Fibroblast of villous mesenchyme (primary cell): ENCODE measurements around the gene ADH6. TPM values are rescaled to one million over a fixed set of nuclear protein-coding genes. Genes with fewer than 3 reads are reported as not detected.
"Not testable (repeated sequence)": the region's sequence is repeated elsewhere in the genome, so short reads cannot be mapped to it uniquely, and the experiment has no call there.

Source experiments
- DNase-seq: peaks from one replicate; pipeline ENCODE4 v3.0.0-alpha.2; 2010; ENCODE audit warnings: low read depth
- H3K4me3 ChIP-seq: 2 replicates; pipeline ENCODE4 v1.5.1; 2011; ENCODE audit warnings: low read depth, mild to moderate bottlenecking, low read length
- CTCF ChIP-seq: IDR thresholded peaks from 2 replicates; pipeline ENCODE4 v1.5.1; 2012; ENCODE audit warnings: low read depth, mild to moderate bottlenecking, low read length; ENCODE audit not compliant: insufficient read depth
- total RNA-seq: library from RNA; depleted of rRNA; stranded (reverse); fragments of >200 nt; gene quantifications from 2 replicates; pipeline ENCODE4 v1.2.3, GENCODE V29; 2012

ADH6 gene
- total RNA-seq, 1 donor = not detected

GRCh38 chr4:99190336-99190735 lies 28.7 kb downstream of the ADH6 start:
- TF ChIP-seq CTCF = no peak
- DNase-seq = no peak
- no peak overlapping the region for H3K4me3 ChIP-seq

- not testable (repeated sequence) for DNase-seq, H3K4me3 ChIP-seq
Observed at GRCh38 chr4:99189900-99190299, 29.1 kb downstream of the ADH6 start.

GRCh38 chr4:99186029-99186428 lies 33.0 kb downstream of the ADH6 start:
- H3K4me3 ChIP-seq = no peak overlapping the region
- TF ChIP-seq CTCF = no peak
- DNase-seq = no peak

GRCh38 chr4:99185581-99185980 lies 33.5 kb downstream of the ADH6 start:
- no peak for TF ChIP-seq CTCF
- H3K4me3 ChIP-seq = no peak overlapping the region

GRCh38 chr4:99180382-99181070 lies 38.5 kb downstream of the ADH6 start:
- H3K4me3 ChIP-seq = no peak overlapping the region
- peak; percentile 58 for DNase-seq
- no peak for TF ChIP-seq CTCF

More at GRCh38 chr4:99185581-99185980, 33.5 kb downstream of the ADH6 start:
- no peak for DNase-seq

GRCh38 chr4:99179626-99180025 lies 39.4 kb downstream of the ADH6 start:
- H3K4me3 ChIP-seq = no peak overlapping the region
- DNase-seq = no peak
- TF ChIP-seq CTCF = no peak

GRCh38 chr4:99179178-99179577 lies 39.9 kb downstream of the ADH6 start:
- H3K4me3 ChIP-seq = no peak overlapping the region
- no peak for TF ChIP-seq CTCF
- DNase-seq = no peak
